Ovary (tissue), 9 donors: Measurements from ENCODE around the gene DMBX1. TPM values are rescaled to one million over a fixed set of nuclear protein-coding genes. Genes with fewer than 3 reads are reported as not detected.

Experiments used
- DNase-seq, 5 donors: peaks; one replicate each; pipeline ENCODE4 v3.0.0-alpha.2; 2019 to 2020
- H3K27ac ChIP-seq, 2 donors: fragments of 200-600 bp; one replicate each; pipeline versions ENCODE4 v1.5.1 to v1.8.0; 2019 to 2022
- H3K27me3 ChIP-seq: fragments of 200-600 bp; one replicate; pipeline ENCODE4 v1.8.0; 2022
- H3K36me3 ChIP-seq: fragments of 200-600 bp; sonication (generic); one replicate; pipeline ENCODE4 v1.5.1; 2019
- H3K4me1 ChIP-seq: one replicate; pipeline ENCODE4 v1.8.1; 2013; ENCODE audit warnings: mild to moderate bottlenecking, moderate library complexity; ENCODE audit not compliant: insufficient read depth
- H3K4me3 ChIP-seq: fragments of 200-600 bp; sonication (generic); one replicate; pipeline ENCODE4 v1.5.1; 2017
- H3K9me3 ChIP-seq, 2 donors: fragments of 200-600 bp in 1 of 2; sonication (generic) in 1 of 2; one replicate each; pipeline versions ENCODE4 v1.5.1 to v1.8.1; 2013 to 2019; ENCODE audit warnings: mild to moderate bottlenecking in 1 of 2, moderate library complexity in 1 of 2
- EP300 ChIP-seq: sonication (generic); formaldehyde crosslinking; IDR thresholded peaks from one replicate; pipeline ENCODE4 v1.6.1; 2017; ENCODE audit warnings: antibody characterized with exemption
- POLR2A ChIP-seq: fragments of 450-650 bp; IDR thresholded peaks from one replicate; pipeline ENCODE4 v1.6.1; 2017; ENCODE audit warnings: antibody characterized with exemption, mild to moderate bottlenecking, moderate library complexity
- WGBS, 3 donors: extraction: QIAGEN DNeasy Blood & Tissue Kit in 1 of 3; methylation state at CpG; one replicate each; pipeline versions ENCODE4 v1.1.5 to v1.1.7; 2013 to 2017; 5-methylcytosine and 5-hydroxymethylcytosine counted together
- intact Hi-C, 4 donors: fragments of 100-400 bp; cut with DNase I; formaldehyde crosslinking; loops; one replicate each; pipeline versions ENCODE4 v1.11.0 to v1.15.1; 2022 to 2023
- polyA plus RNA-seq, 2 donors: library from polyadenylated mRNA; stranded (reverse); fragments of 200-250 nt in 1 of 2; fragments of 350-450 nt in 1 of 2; fragmentation: Illumina TruSeq in 1 of 2; extraction: RNeasy Lipid Tissue Mini Kit (QIAGEN cat#74804) in 1 of 2; gene quantifications; one replicate each; pipeline ENCODE4 v1.2.3, GENCODE V29; 2013 to 2014
- total RNA-seq, 7 donors: library from RNA; depleted of rRNA in 2 of 7; stranded (reverse); fragments of >200 nt in 2 of 7; fragmentation: NEBNext Ultra II Directional in 3 of 7; extraction: Animal tissue kit (Norgen Biotek cat#: 25700) in 3 of 7; gene quantifications; one replicate each; pipeline versions ENCODE4 v1.1.0 to v1.2.4, GENCODE V29; 2016 to 2023
- TF ChIP-seq, protein P1 (sequence below), 3 donors: fragments of 450-650 bp in 2 of 3; fragments of 200-600 bp in 1 of 3; IDR thresholded peaks; one replicate each; pipeline versions ENCODE4 v1.5.1 to v1.8.0; 2016 to 2022; ENCODE audit warnings: antibody characterized with exemption in 3 of 3, mild to moderate bottlenecking in 1 of 3
- donor health status: DM: no; HTN: no; CAD: no; lungs with moderate emphysema.
- donor health status: DM: no; HTN: no; CAD: no.
- donor health status: Bipolar disorder and iron deficiency.
- donor health status: DM: yes; HTN: yes; CAD: no.
- donor health status: DM: no; HTN: no; CAD: no.
- donor health status: DM: yes; HTN: yes; CAD: no.

Gene DMBX1
- total and polyA plus RNA-seq, 9 donors = not detected

DNA sequence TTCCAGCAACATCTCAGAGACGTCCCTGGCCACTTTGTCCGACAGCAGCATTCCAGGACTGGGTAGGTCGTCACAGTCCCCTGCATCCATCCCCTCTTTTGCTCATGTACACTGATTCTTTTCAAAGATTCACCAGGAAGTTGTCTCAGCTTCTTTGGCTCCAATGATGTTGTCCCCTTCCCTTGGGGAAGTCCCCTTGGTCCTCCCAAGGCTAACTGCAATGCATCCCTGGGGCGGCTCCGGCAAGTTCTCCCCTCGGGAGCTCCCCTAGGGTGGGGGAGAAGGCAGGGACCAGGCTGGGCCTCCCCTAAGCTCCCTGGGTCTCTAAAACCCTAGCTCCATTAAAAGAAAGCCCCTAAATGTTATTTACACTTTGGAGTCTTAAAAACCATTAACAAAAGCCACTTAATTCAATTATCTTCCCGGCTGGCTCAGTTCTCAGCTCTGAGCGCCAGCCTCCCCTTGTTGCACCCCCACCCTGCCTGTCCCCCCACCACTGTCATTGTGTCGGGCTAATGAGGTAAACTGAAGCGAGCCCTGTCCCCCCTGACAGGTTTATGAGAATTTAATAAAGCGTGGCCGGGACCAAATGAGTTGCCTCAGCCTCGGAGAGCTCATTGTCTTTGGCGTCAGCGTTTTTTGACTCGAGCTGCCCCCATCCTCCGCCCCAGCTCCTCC lies 36.5 kb downstream of the DMBX1 start:
- no peak for DNase-seq
- Histone ChIP-seq H3K9me3 (no peaks in the 10 kb centered on the region), H3K4me1 (no peaks in the 10 kb centered on the region), H3K4me3 (no peak overlapping the region), H3K27ac (no peak overlapping the region), H3K27me3 (no peaks in the 10 kb centered on the region), H3K36me3 (no peaks in the 10 kb centered on the region)
- WGBS, 3 donors = 53 to 59% (median 53%) methylated on average over 17 of the region's 17 CpGs
- TF ChIP-seq, protein P1, sequence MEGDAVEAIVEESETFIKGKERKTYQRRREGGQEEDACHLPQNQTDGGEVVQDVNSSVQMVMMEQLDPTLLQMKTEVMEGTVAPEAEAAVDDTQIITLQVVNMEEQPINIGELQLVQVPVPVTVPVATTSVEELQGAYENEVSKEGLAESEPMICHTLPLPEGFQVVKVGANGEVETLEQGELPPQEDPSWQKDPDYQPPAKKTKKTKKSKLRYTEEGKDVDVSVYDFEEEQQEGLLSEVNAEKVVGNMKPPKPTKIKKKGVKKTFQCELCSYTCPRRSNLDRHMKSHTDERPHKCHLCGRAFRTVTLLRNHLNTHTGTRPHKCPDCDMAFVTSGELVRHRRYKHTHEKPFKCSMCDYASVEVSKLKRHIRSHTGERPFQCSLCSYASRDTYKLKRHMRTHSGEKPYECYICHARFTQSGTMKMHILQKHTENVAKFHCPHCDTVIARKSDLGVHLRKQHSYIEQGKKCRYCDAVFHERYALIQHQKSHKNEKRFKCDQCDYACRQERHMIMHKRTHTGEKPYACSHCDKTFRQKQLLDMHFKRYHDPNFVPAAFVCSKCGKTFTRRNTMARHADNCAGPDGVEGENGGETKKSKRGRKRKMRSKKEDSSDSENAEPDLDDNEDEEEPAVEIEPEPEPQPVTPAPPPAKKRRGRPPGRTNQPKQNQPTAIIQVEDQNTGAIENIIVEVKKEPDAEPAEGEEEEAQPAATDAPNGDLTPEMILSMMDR (IDR thresholded peaks at IDR 0.05) = no peak
- no peak for TF ChIP-seq EP300
- TF ChIP-seq POLR2A = no peak
- intact Hi-C loops = loop anchor here in 2 of 4 donors (2.0 to 5.0 kb wide), 3 partner anchors 49 to 119 kb away; no protein-coding TSS in a partner anchor

DNA sequence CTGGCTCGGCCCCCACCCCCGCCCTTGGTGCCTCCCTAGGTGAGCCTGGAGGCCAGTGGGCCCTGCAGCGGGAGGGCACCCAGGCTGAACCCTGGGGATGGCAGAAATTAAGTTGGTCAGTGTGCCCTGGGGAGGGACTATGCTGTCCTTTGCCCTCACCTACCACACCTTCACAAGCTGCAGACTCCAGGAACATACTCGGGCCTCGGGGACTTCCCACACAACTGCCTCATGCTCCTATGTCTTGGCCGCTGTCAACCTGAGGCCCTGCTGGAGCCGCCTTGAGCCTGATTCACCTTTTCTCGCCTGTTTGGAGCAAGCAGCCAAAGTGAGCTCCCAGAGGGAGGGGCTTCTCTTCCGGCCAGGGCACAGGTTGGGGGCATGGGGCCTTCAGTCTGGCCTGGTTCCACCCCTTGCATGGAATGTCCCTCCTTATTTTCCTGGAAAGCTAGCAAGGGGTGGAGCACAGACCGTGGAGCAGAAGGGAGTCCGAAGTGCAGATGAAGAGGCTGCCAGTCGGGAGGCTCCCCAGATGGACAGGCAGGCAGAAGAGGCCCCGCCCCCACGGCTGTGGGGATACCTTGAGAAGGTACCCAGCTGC lies 37.2 kb downstream of the DMBX1 start:
- intact Hi-C loops = loop anchor here in 2 of 4 donors (2.0 to 5.0 kb wide), 3 partner anchors 49 to 119 kb away; no protein-coding TSS in a partner anchor
- H3K36me3 ChIP-seq = no peaks in the 10 kb centered on the region
- H3K4me1 ChIP-seq = no peaks in the 10 kb centered on the region
- WGBS, 3 donors = 33 to 48% (median 44%) methylated on average over 14 of the region's 14 CpGs
- TF ChIP-seq, protein P1 (IDR thresholded peaks at IDR 0.05) = no peak
- TF ChIP-seq POLR2A (no peak), EP300 (no peak)
- no peak overlapping the region for H3K4me3 ChIP-seq
- no peaks in the 10 kb centered on the region for H3K27me3 ChIP-seq
- no peak for DNase-seq
- H3K9me3 ChIP-seq = no peaks in the 10 kb centered on the region
- no peak overlapping the region for H3K27ac ChIP-seq

DNA sequence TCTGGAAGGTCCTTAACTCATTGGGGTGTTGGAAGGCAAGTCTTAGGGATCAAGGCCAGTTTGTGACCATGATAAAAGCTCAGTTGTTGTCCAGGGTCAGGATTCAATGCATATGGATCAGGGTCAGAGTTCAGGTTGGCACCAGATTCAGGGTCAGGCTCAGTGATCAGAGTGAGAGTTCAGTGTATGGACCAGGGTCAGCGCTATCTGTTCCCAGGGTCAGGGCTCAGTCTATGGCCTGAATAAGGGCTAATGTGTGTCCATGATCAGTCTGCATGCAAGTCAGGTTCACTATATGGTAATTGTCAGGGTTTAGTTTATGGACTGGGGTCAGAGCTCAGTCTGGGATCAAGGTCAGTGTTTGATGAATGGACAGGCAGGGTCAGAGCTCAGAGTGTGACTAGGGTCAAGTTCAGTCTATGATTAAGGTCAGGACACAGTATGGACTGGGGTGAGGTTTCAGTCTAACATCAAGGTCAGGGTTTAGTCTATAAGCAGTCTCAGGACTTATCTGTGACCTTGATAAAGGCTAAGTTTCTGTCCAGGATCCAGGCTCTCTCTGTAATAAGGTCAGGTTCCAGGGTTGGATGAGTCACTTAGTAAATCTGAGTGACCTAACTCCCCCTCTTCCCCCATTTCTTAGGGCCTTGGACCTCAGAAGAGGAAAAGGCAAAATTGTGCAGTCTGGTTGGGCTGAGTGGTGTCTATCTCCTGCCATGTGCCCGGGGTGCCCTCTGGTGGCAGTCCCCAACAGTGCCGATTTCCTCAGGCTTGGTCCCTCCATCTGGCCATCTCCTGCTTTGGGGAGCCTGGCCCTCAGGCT lies 38.0 kb downstream of the DMBX1 start:
- Histone ChIP-seq H3K4me1 (no peaks in the 10 kb centered on the region), H3K36me3 (no peaks in the 10 kb centered on the region), H3K27me3 (no peaks in the 10 kb centered on the region), H3K4me3 (no peak overlapping the region), H3K9me3 (no peaks in the 10 kb centered on the region), H3K27ac (no peak overlapping the region)
- peak; percentile 52 to 83 (median 64) for DNase-seq
- TF ChIP-seq EP300 = no peak
- TF ChIP-seq, protein P1 (IDR thresholded peaks at IDR 0.05) = peak in 2 of 3 donors; percentile 39 to 54
- TF ChIP-seq POLR2A = no peak
- intact Hi-C loops = loop anchor here in 2 of 4 donors (2.0 to 5.0 kb wide), 3 partner anchors 50 to 120 kb away; no protein-coding TSS in a partner anchor
- WGBS, 3 donors = 29 to 36% (median 29%) methylated on average over 3 of the region's 3 CpGs

DNA sequence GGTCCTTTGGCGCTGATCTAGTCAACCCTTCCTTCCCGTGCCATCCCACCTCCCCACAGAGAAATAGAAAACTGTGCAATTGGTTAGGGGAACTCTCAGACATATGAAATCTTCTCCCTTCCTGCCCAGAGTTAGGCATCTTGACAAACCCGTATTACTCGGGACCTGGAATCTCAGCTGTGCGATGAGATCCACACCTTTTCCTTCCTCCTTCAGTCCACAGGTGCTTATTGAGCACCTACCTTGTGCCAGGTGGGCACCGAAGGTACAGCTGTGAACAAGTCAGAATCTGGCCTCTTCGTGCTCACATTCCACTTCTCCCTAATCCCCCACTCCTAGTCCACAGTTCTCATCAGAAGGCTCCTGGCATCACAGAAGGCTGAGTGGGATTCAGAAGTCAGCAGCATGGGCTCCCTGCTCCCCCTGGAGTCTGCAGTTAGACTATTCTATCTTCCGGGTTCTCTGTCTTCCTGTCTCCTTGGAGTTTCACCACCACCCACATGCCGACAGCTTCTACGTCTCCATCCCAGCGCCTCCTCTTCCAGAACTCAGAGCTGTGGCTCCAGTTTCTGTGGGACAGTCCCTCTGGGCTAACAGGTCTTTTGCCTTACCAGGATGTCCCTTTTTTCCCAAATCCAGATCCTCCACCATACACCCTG lies 38.8 kb downstream of the DMBX1 start:
- H3K4me1 ChIP-seq = no peaks in the 10 kb centered on the region
- intact Hi-C loops = loop anchor here in 2 of 4 donors (5.0 kb wide), 2 partner anchors 51 to 121 kb away; no protein-coding TSS in a partner anchor
- no peak overlapping the region for H3K27ac ChIP-seq
- WGBS, 3 donors = 25 to 34% (median 26%) methylated on average over 11 of the region's 11 CpGs
- H3K36me3 ChIP-seq = no peaks in the 10 kb centered on the region
- TF ChIP-seq POLR2A (no peak), EP300 (no peak)
- TF ChIP-seq, protein P1 (IDR thresholded peaks at IDR 0.05) = no peak
- no peak overlapping the region for H3K4me3 ChIP-seq
- no peaks in the 10 kb centered on the region for H3K9me3 ChIP-seq
- no peak for DNase-seq
- no peaks in the 10 kb centered on the region for H3K27me3 ChIP-seq
